HepG2 (cell line): ENCODE data around the gene ADRM1. TPM values are rescaled to one million over a fixed set of nuclear protein-coding genes. Genes with fewer than 3 reads are reported as not detected.

Experiments
- ARID2 ChIP-seq: sonication (generic); formaldehyde crosslinking; IDR thresholded peaks from 2 replicates; pipeline ENCODE4 v1.8.1; 2022; ENCODE audit warnings: mild to moderate bottlenecking, missing genetic modification reagents, borderline replicate concordance
- FOXA1 ChIP-seq, 2 experiments: fragments of 450-650 bp in 1 of 2; sonication (generic) in 1 of 2; formaldehyde crosslinking in 1 of 2; IDR thresholded peaks; 2 replicates each; pipeline versions ENCODE4 v1.4.0 to v1.6.1; 2016 to 2020; ENCODE audit warnings: missing genetic modification reagents in 1 of 2
- FOXO1 ChIP-seq: sonication (generic); formaldehyde crosslinking; IDR thresholded peaks from 2 replicates; pipeline ENCODE4 v1.4.0; 2020; ENCODE audit warnings: missing genetic modification reagents
- KDM3A ChIP-seq: IDR thresholded peaks from 2 replicates; pipeline ENCODE4 v1.6.1; 2018; ENCODE audit warnings: low read depth, missing compliant biosample characterization
- KLF16 ChIP-seq, 2 experiments: sonication (generic) in 1 of 2; formaldehyde crosslinking in 1 of 2; IDR thresholded peaks; 2 replicates each; pipeline versions ENCODE4 v1.6.1 to v1.8.0; 2016 to 2023; ENCODE audit warnings: missing genetic modification reagents in 2 of 2, missing compliant biosample characterization in 1 of 2
- MBD4 ChIP-seq: IDR thresholded peaks from 2 replicates; pipeline ENCODE4 v1.6.1; 2012; ENCODE audit warnings: low read length, inconsistent platforms, borderline replicate concordance
- NCOA1 ChIP-seq: sonication (generic); formaldehyde crosslinking; IDR thresholded peaks from 2 replicates; pipeline ENCODE4 v1.9.0; 2021; ENCODE audit warnings: missing genetic modification reagents
- RBM39 ChIP-seq: fragments of 200-400 bp; formaldehyde crosslinking; IDR thresholded peaks from one replicate; pipeline ENCODE4 v1.6.1; 2018; ENCODE audit warnings: antibody characterized with exemption, mild to moderate bottlenecking, low read depth, low read length; ENCODE audit not compliant: poor library complexity, severe bottlenecking
- SIX1 ChIP-seq: sonication (generic); formaldehyde crosslinking; IDR thresholded peaks from 2 replicates; pipeline ENCODE4 v1.4.0; 2020; ENCODE audit warnings: missing genetic modification reagents, borderline replicate concordance
- TRIM24 ChIP-seq: sonication (generic); formaldehyde crosslinking; IDR thresholded peaks from 2 replicates; pipeline ENCODE4 v1.8.0; 2022; ENCODE audit warnings: mild to moderate bottlenecking, missing genetic modification reagents
- ZKSCAN1 ChIP-seq: fragments of 150-350 bp; IDR thresholded peaks from 2 replicates; pipeline ENCODE4 v1.6.1; 2014; ENCODE audit warnings: low read length
- ZNF34 ChIP-seq: sonication (generic); formaldehyde crosslinking; IDR thresholded peaks from 2 replicates; pipeline ENCODE4 v1.4.0; 2020; ENCODE audit warnings: mild to moderate bottlenecking, missing genetic modification reagents, borderline replicate concordance
- ZNF543 ChIP-seq: sonication (generic); formaldehyde crosslinking; IDR thresholded peaks from 2 replicates; pipeline ENCODE4 v1.4.0; 2020; ENCODE audit warnings: mild to moderate bottlenecking, missing genetic modification reagents
- polyA plus RNA-seq, 8 experiments: library from polyadenylated mRNA; depleted of rRNA in 3 of 8; stranded (reverse) in 7 of 8; unstranded in 1 of 8; fragments of >200 nt; fragmentation: Illumina TruSeq in 4 of 8; extraction: Trizol in 4 of 8; gene quantifications; 2 replicates each; pipeline versions ENCODE4 v1.2.1 to v1.2.3, GENCODE V29; 2011 to 2016; ENCODE audit warnings: low read depth in 4 of 8, missing spikeins in 1 of 8, mixed read lengths in 1 of 8; ENCODE audit not compliant: insufficient read depth in 1 of 8
- total RNA-seq, 5 experiments: library from RNA; depleted of rRNA; stranded (reverse); fragments of >200 nt; fragmentation: Illumina TruSeq; extraction: Trizol; gene quantifications; 2 replicates each; pipeline ENCODE4 v1.2.3, GENCODE V29; 2016; ENCODE audit warnings: low read depth in 1 of 5
- TF ChIP-seq, protein P1 (sequence below): IDR thresholded peaks from 2 replicates; pipeline ENCODE4 v1.6.1; 2012; ENCODE audit warnings: inconsistent platforms
- TF ChIP-seq, protein P2 (sequence below): IDR thresholded peaks from 2 replicates; pipeline ENCODE4 v1.6.1; 2016; ENCODE audit warnings: mild to moderate bottlenecking
- TF ChIP-seq, protein P3 (sequence below): sonication (generic); formaldehyde crosslinking; IDR thresholded peaks from 2 replicates; pipeline ENCODE4 v1.8.1; 2023; ENCODE audit warnings: missing genetic modification reagents, inconsistent platforms, borderline replicate concordance
- TF ChIP-seq, protein P4 (sequence below): sonication (generic); formaldehyde crosslinking; IDR thresholded peaks from 2 replicates; pipeline ENCODE4 v1.5.0; 2020; ENCODE audit warnings: mild to moderate bottlenecking, missing genetic modification reagents, borderline replicate concordance
- TF ChIP-seq, protein P5 (sequence below): sonication (generic); formaldehyde crosslinking; IDR thresholded peaks from 2 replicates; pipeline ENCODE4 v1.4.0; 2020; ENCODE audit warnings: missing genetic modification reagents, borderline replicate concordance

The ADRM1 gene
- total and polyA plus RNA-seq, 2 of the 13 experiments (the other 11 are each of a cell fraction or from before 2014, with no cell fraction given) = 92.9 to 154 TPM

DNA sequence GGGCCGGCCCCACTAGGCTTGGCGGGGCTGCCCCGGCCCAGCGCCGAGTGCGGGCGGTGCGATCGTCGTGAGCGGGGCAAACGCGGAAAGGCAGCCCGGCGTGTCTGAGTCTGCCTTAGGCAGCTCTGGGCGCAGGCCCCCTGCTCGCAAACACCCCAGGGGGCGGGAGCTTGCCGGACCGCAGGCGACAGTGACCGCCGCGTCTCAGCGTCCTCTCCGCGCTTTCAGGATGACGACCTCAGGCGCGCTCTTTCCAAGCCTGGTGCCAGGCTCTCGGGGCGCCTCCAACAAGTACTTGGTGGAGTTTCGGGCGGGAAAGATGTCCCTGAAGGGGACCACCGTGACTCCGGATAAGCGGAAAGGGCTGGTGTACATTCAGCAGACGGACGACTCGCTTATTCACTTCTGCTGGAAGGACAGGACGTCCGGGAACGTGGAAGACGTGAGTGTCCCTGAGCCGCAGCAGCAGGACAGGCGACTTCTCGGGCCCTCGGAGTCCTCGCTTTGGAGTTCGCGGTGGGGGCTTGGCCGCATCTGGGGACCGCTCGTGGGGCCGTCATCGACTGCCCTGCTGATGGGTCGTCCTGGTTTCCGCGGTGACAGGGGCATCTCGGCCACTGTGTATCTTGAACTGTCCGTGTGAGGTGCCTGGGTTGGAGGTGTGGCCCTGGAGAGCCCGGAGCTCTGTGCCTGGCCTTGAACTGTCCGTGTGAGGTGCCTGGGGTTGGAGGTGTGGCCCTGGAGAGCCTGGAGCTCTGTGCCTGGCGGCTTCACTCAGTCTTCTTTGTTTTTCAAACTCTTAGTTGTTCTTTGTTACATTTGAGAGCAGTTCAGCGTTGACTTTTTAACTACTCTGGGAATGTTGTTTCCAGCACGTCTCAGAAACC is 786 bp downstream of the ADRM1 start (continued):
- TF ChIP-seq, protein P1, sequence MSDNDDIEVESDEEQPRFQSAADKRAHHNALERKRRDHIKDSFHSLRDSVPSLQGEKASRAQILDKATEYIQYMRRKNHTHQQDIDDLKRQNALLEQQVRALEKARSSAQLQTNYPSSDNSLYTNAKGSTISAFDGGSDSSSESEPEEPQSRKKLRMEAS = 0 out of 2 replicates have a peak, but pooled peaks have one; percentile 27
- peak; percentile 61 for TF ChIP-seq TRIM24 (CRISPR knock-in tag)
- 0 out of 2 replicates have a peak, but pooled peaks have one; percentile 54 for TF ChIP-seq ZNF543 (CRISPR knock-in tag)
- TF ChIP-seq KDM3A (CRISPR knock-in tag) = no peak
- no peak for TF ChIP-seq FOXA1 (IDR thresholded peaks at IDR 0.05)
- TF ChIP-seq FOXA1 (CRISPR knock-in tag; IDR thresholded peaks at IDR 0.05) = no peak; the same call in 1 of the 2 replicates
- TF ChIP-seq, protein P2, sequence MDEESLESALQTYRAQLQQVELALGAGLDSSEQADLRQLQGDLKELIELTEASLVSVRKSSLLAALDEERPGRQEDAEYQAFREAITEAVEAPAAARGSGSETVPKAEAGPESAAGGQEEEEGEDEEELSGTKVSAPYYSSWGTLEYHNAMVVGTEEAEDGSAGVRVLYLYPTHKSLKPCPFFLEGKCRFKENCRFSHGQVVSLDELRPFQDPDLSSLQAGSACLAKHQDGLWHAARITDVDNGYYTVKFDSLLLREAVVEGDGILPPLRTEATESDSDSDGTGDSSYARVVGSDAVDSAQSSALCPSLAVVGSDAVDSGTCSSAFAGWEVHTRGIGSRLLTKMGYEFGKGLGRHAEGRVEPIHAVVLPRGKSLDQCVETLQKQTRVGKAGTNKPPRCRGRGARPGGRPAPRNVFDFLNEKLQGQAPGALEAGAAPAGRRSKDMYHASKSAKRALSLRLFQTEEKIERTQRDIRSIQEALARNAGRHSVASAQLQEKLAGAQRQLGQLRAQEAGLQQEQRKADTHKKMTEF (CRISPR knock-in tag) = no peak
- TF ChIP-seq FOXO1 = peak; percentile 32; the same call in 1 of the 2 replicates
- TF ChIP-seq ZKSCAN1 = no peak
- no peak for TF ChIP-seq ZNF34 (CRISPR knock-in tag)
- TF ChIP-seq KLF16 (CRISPR knock-in tag; IDR thresholded peaks at IDR 0.05) = peak in 1 of 2 experiments; percentile 47; a peak in 1 of 4 replicates
- TF ChIP-seq MBD4 = no peak
- TF ChIP-seq NCOA1 (CRISPR knock-in tag) = peak; percentile 53; the same call in 1 of the 2 replicates
- TF ChIP-seq, protein P3, sequence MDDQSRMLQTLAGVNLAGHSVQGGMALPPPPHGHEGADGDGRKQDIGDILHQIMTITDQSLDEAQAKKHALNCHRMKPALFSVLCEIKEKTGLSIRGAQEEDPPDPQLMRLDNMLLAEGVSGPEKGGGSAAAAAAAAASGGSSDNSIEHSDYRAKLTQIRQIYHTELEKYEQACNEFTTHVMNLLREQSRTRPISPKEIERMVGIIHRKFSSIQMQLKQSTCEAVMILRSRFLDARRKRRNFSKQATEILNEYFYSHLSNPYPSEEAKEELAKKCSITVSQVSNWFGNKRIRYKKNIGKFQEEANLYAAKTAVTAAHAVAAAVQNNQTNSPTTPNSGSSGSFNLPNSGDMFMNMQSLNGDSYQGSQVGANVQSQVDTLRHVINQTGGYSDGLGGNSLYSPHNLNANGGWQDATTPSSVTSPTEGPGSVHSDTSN (CRISPR knock-in tag) = no peak
- TF ChIP-seq, protein P4, sequence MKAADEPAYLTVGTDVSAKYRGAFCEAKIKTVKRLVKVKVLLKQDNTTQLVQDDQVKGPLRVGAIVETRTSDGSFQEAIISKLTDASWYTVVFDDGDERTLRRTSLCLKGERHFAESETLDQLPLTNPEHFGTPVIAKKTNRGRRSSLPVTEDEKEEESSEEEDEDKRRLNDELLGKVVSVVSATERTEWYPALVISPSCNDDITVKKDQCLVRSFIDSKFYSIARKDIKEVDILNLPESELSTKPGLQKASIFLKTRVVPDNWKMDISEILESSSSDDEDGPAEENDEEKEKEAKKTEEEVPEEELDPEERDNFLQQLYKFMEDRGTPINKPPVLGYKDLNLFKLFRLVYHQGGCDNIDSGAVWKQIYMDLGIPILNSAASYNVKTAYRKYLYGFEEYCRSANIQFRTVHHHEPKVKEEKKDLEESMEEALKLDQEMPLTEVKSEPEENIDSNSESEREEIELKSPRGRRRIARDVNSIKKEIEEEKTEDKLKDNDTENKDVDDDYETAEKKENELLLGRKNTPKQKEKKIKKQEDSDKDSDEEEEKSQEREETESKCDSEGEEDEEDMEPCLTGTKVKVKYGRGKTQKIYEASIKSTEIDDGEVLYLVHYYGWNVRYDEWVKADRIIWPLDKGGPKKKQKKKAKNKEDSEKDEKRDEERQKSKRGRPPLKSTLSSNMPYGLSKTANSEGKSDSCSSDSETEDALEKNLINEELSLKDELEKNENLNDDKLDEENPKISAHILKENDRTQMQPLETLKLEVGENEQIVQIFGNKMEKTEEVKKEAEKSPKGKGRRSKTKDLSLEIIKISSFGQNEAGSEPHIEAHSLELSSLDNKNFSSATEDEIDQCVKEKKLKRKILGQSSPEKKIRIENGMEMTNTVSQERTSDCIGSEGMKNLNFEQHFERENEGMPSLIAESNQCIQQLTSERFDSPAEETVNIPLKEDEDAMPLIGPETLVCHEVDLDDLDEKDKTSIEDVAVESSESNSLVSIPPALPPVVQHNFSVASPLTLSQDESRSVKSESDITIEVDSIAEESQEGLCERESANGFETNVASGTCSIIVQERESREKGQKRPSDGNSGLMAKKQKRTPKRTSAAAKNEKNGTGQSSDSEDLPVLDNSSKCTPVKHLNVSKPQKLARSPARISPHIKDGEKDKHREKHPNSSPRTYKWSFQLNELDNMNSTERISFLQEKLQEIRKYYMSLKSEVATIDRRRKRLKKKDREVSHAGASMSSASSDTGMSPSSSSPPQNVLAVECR (CRISPR knock-in tag) = peak; percentile 90
- TF ChIP-seq RBM39 = peak; percentile 75
- 0 out of 2 replicates have a peak, but pooled peaks have one; percentile 29 for TF ChIP-seq SIX1 (CRISPR knock-in tag)
- TF ChIP-seq, protein P5, sequence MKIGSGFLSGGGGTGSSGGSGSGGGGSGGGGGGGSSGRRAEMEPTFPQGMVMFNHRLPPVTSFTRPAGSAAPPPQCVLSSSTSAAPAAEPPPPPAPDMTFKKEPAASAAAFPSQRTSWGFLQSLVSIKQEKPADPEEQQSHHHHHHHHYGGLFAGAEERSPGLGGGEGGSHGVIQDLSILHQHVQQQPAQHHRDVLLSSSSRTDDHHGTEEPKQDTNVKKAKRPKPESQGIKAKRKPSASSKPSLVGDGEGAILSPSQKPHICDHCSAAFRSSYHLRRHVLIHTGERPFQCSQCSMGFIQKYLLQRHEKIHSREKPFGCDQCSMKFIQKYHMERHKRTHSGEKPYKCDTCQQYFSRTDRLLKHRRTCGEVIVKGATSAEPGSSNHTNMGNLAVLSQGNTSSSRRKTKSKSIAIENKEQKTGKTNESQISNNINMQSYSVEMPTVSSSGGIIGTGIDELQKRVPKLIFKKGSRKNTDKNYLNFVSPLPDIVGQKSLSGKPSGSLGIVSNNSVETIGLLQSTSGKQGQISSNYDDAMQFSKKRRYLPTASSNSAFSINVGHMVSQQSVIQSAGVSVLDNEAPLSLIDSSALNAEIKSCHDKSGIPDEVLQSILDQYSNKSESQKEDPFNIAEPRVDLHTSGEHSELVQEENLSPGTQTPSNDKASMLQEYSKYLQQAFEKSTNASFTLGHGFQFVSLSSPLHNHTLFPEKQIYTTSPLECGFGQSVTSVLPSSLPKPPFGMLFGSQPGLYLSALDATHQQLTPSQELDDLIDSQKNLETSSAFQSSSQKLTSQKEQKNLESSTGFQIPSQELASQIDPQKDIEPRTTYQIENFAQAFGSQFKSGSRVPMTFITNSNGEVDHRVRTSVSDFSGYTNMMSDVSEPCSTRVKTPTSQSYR (CRISPR knock-in tag) = no peak; the same call in 1 of the 2 replicates
- 0 out of 2 replicates have a peak, but pooled peaks have one; percentile 56 for TF ChIP-seq ARID2 (CRISPR knock-in tag)
